ENCODE measurements around the gene ACVR1.

ACVR1 gene

DNA sequence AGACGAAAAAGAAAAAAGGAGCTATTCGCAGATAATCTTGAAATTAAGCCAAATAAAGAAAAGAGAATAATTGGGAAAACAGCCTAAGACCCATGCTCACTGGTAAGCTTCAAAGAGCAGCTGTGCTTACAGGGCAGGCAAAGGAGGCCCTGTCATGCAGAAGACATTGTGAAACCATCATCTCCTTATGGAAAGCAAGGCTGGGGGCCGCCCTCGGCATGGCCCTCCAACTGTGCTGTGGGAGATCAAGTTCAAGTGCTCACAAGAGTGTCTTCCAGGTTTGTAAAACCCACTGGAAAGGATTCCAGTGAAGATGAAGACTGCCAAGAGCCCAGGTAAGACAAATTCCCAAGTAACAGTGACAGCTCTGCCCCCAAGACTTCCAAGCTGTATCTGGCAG, 32.2 kb downstream of the ACVR1 start:
- DNase-seq: no peak
- no peaks in the 10 kb centered on the region for H3K27me3 ChIP-seq (ENCODE audit: insufficient read depth, low read length, poor library complexity)

GRCh38 chr2:157843081-157843480, 33.0 kb downstream of the ACVR1 start:
- ATAC-seq (ENCODE audit: insufficient read depth, low read depth) (no peak), DNase-seq (no peak)
- H3K4me1 ChIP-seq (ENCODE audit: insufficient read depth, low read length): no peaks in the 10 kb centered on the region
- no peak overlapping the region for H3K4me2 ChIP-seq (ENCODE audit: insufficient read depth, low read length)
- no peak overlapping the region for H2AFZ ChIP-seq (ENCODE audit: low read depth, low read length)
- no peak overlapping the region for H3K27ac ChIP-seq (ENCODE audit: low read length)
- H3K4me3 ChIP-seq (ENCODE audit: low read depth in 1 of 2, low read length in 2 of 2): no peak overlapping the region
- H3K36me3 ChIP-seq (ENCODE audit: insufficient read depth, low read length): no peaks in the 10 kb centered on the region
- TF ChIP-seq CTCF (IDR thresholded peaks at IDR 0.05; ENCODE audit: borderline replicate concordance, extremely low read depth, low read length, poor library complexity, severe bottlenecking) (no peak), EZH2 (IDR thresholded peaks at IDR 0.05; ENCODE audit: borderline replicate concordance, low read depth, low read length, severe bottlenecking) (no peak)
- no peak overlapping the region for H3K9ac ChIP-seq (ENCODE audit: low read depth, low read length)
- H3K27me3 ChIP-seq (ENCODE audit: insufficient read depth, low read length, poor library complexity): no peaks in the 10 kb centered on the region
- no peaks in the 10 kb centered on the region for H3K79me2 ChIP-seq (ENCODE audit: insufficient read depth, low read length)
- H4K20me1 ChIP-seq (ENCODE audit: insufficient read depth, low read length): no peaks in the 10 kb centered on the region
- no peaks in the 10 kb centered on the region for H3K9me3 ChIP-seq (ENCODE audit: insufficient read depth, low read length, severe bottlenecking)

More for the DNA sequence above, 32.2 kb downstream of the ACVR1 start:
- Histone ChIP-seq H4K20me1 (ENCODE audit: insufficient read depth, low read length) (no peaks in the 10 kb centered on the region), H2AFZ (ENCODE audit: low read depth, low read length) (no peak overlapping the region), H3K4me3 (ENCODE audit: low read depth in 1 of 2, low read length in 2 of 2) (no peak overlapping the region), H3K36me3 (ENCODE audit: insufficient read depth, low read length) (no peaks in the 10 kb centered on the region), H3K9ac (ENCODE audit: low read depth, low read length) (no peak overlapping the region), H3K9me3 (ENCODE audit: insufficient read depth, low read length, severe bottlenecking) (no peaks in the 10 kb centered on the region), H3K27ac (ENCODE audit: low read length) (no peak overlapping the region), H3K4me2 (ENCODE audit: insufficient read depth, low read length) (no peak overlapping the region), H3K79me2 (ENCODE audit: insufficient read depth, low read length) (no peaks in the 10 kb centered on the region), H3K4me1 (ENCODE audit: insufficient read depth, low read length) (no peaks in the 10 kb centered on the region)
- TF ChIP-seq CTCF (IDR thresholded peaks at IDR 0.05; ENCODE audit: borderline replicate concordance, extremely low read depth, low read length, poor library complexity, severe bottlenecking) (no peak), EZH2 (IDR thresholded peaks at IDR 0.05; ENCODE audit: borderline replicate concordance, low read depth, low read length, severe bottlenecking) (no peak)
- no peak for ATAC-seq (ENCODE audit: insufficient read depth, low read depth)

GRCh38 chr2:157842106-157842879, 33.8 kb downstream of the ACVR1 start:
- H3K36me3 ChIP-seq (ENCODE audit: insufficient read depth, low read length): no peaks in the 10 kb centered on the region
- TF ChIP-seq CTCF (IDR thresholded peaks at IDR 0.05; ENCODE audit: borderline replicate concordance, extremely low read depth, low read length, poor library complexity, severe bottlenecking) (no peak), EZH2 (IDR thresholded peaks at IDR 0.05; ENCODE audit: borderline replicate concordance, low read depth, low read length, severe bottlenecking) (no peak)
- no peaks in the 10 kb centered on the region for H4K20me1 ChIP-seq (ENCODE audit: insufficient read depth, low read length)
- no peak overlapping the region for H3K27ac ChIP-seq (ENCODE audit: low read length)
- ATAC-seq (ENCODE audit: insufficient read depth, low read depth): no peak
- H3K4me1 ChIP-seq (ENCODE audit: insufficient read depth, low read length): no peaks in the 10 kb centered on the region
- H3K9me3 ChIP-seq (ENCODE audit: insufficient read depth, low read length, severe bottlenecking): no peaks in the 10 kb centered on the region
- no peaks in the 10 kb centered on the region for H3K27me3 ChIP-seq (ENCODE audit: insufficient read depth, low read length, poor library complexity)
- no peak for DNase-seq
- no peak overlapping the region for H3K9ac ChIP-seq (ENCODE audit: low read depth, low read length)
- no peak overlapping the region for H2AFZ ChIP-seq (ENCODE audit: low read depth, low read length)
- no peak overlapping the region for H3K4me2 ChIP-seq (ENCODE audit: insufficient read depth, low read length)
- no peak overlapping the region for H3K4me3 ChIP-seq (ENCODE audit: low read depth in 1 of 2, low read length in 2 of 2)
- no peaks in the 10 kb centered on the region for H3K79me2 ChIP-seq (ENCODE audit: insufficient read depth, low read length)
